Measurements from ENCODE around the gene RGS2.

RGS2 gene

DNA sequence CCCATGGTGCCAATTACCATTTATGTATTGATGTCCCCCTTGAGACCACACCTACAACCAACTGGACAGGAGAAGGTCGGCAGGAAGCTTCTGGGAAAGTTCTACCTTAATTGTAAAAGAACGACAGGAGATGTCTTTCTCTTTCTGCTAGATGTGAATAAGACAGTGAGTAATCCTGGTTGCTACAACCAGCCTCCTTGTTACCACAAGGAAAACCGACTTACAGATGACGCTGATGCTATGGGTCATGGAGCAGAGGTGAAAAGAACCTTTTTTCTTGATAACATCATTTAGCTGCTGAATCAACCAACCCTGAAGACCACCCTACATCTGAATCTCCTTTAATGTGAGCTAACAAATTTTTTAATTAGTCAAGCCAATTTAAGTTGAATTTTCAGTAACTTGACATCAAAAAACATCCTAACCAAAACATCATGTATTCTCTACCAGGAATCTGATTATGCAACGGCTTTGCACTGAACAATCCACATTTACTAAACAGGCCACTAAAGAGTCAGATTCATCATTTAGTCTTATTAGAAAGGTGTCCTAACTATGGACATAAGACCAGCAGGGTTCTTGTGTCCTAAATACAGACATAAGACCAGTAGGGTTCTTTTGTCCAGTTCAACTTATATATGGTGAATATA lies 23.0 kb downstream of the RGS2 start:
- no peak for DNase-seq

- no peak for DNase-seq
These were observed 23.7 kb downstream of the RGS2 start for GRCh38 chr1:192832492-192832891.

- DNase-seq: no peak
These were observed 26.3 kb downstream of the RGS2 start for GRCh38 chr1:192835116-192835515.

DNA sequence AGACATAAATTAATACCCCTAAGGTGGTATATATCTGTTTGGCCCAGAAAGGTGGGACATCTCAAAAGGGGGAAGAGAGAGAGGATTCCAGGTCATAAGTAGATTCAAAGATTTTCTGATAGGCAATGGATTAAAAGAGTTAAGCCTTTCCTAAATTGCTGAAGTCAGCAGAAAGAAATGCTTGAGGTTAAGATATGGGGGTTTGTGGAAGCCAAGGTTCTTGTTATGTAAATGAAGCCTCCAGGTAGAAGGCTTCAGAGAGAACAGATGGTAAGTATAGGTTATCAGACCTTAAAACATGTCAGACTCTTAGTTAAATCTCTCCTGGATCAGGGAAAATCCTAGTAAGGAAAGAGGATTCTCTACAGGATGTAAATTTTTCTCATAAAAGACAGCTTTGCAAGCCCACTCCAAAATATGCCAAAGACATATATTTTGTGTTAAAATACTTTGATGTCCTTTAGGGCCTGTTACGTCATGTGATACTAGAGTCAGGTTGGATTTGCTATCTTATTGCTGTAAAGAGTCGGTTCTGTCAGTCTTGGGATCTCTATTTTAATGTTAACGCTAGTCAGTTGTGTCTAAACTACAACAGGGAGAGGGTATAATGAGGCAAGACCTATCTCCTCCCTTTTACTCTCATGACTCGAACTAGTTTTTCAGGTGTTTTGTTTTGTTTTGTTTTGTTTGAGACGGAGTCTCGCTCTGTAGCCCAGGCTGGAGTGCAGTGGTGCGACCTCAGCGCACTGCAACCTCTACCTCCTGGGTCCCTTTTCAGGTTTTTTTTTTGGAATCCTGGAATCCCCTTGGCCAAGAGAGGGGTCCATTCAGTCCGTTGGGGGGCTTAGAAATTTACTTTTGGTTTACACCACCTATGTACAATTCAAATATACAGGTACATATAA lies 30.6 kb downstream of the RGS2 start:
- no peak for DNase-seq

DNA sequence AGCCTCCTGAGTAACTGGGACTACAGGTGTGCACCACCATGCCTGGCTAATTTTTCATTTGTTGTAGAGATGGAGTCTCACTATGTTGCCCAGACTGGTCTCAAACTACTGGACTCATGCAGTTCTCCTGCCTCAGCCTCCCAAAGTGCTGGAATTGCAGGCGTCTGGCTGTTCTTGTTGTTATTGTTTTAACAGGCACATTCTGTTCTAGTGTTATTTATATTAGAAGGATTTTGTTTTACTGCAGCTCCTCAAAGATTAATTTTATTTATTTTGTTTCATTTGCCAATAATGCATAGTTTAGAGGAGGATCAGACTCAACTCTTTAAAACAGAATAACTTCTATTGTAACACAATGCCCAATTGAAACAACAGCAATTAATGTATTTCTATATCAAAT lies 35.5 kb downstream of the RGS2 start:
- no peak for DNase-seq

DNA sequence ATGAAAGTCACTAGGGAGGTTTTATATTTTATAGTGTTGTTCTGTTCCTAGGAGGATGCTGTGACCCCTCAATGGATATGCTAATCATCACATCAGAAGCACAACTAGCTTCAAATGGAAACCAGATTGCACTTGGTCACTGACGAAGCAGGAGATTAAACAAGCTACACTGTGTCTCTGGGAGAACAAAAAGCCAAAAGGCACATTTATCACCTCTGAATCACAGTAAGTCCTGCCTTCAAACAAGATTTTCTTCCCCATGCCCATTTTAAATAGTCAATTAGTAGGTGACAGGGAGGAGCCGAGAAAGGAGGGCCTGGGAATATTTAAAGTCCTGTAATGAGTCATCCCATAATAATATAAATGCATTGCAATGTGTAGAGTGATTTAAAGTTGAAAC lies 38.1 kb downstream of the RGS2 start:
- no peak for DNase-seq

GRCh38 chr1:192849011-192849410 lies 40.2 kb downstream of the RGS2 start:
- no peak for DNase-seq

GRCh38 chr1:192849442-192849841 lies 40.6 kb downstream of the RGS2 start:
- DNase-seq: no peak

GRCh38 chr1:192852001-192852947 lies 43.4 kb downstream of the RGS2 start:
- no peak for DNase-seq

DNA sequence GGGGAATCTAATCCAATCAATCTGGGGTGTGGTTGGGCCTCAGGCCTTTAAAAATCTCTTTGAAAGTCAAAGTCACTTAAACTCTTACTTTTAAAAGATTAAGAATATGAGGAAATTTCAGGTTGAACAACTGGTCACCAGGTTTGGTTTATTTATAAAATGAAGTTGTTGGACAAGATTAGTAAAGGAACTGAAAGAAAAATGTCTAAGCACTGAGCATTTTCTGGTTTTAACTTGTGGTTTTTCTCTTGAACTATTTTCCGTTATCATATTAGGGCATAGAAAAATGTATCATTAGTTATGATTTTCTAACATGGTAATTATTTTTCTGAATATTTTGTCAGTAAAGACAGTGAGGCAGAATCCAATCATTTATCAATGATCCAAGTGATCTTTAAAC lies 49.6 kb downstream of the RGS2 start:
- no peak for DNase-seq

- DNase-seq: no peak
These were observed 51.0 kb downstream of the RGS2 start for GRCh38 chr1:192859808-192860207.

GRCh38 chr1:192860478-192861185 lies 51.8 kb downstream of the RGS2 start:
- no peak for DNase-seq

- DNase-seq: no peak
These were observed 53.0 kb downstream of the RGS2 start for GRCh38 chr1:192861860-192862259.
